Measurements from ENCODE around the gene RPS18. TPM values are rescaled to one million over a fixed set of nuclear protein-coding genes. Genes with fewer than 3 reads are reported as not detected.

Gene RPS18
- total and polyA plus RNA-seq, 9 of the 15 experiments (the other 6 are each of a cell fraction or from before 2014, with no cell fraction given): 5,023 to 17,516 (median 8,131) TPM

GRCh38 chr6:33317669-33318425 lies 46.0 kb downstream of the RPS18 start, which contains the start of gene ZBTB22 (continued):
- no peak; the same call in 1 of the 2 replicates for TF ChIP-seq MGA (IDR thresholded peaks at IDR 0.05)
- peak; percentile 95 for TF ChIP-seq TOE1 (IDR thresholded peaks at IDR 0.05; ENCODE audit: borderline replicate concordance)
- TF ChIP-seq TOE1 (CRISPR knock-in tag; IDR thresholded peaks at IDR 0.05; ENCODE audit: borderline replicate concordance, low read depth): no peak
- TF ChIP-seq SMAD4 (CRISPR knock-in tag; conservative IDR thresholded peaks at IDR 0.05): no peak
- peak in 1 of 2 experiments; percentile 62; a peak in 2 of 4 replicates for TF ChIP-seq HDAC1 (IDR thresholded peaks at IDR 0.05)
- peak; percentile 57 for TF ChIP-seq HCFC1 (IDR thresholded peaks at IDR 0.05; ENCODE audit: low read depth, low read length)
- peak; percentile 53 for TF ChIP-seq TBP (optimal IDR thresholded peaks at IDR 0.05; ENCODE audit: low read depth, low read length)
- TF ChIP-seq CTBP1 (IDR thresholded peaks at IDR 0.05; ENCODE audit: borderline replicate concordance): peak; percentile 66; the same call in 1 of the 2 replicates
- no peak for TF ChIP-seq HMBOX1 (IDR thresholded peaks at IDR 0.05)
- TF ChIP-seq SMARCE1 (IDR thresholded peaks at IDR 0.05): peak; percentile 83

All from K562 (cell line).